Chondrocyte (in vitro differentiated cells): ENCODE measurements around the gene EPHB2. TPM values are rescaled to one million over a fixed set of nuclear protein-coding genes. Genes with fewer than 3 reads are reported as not detected.

ENCODE experiments used
- DNase-seq: peaks from one replicate; pipeline ENCODE4 v3.0.0; 2021; ENCODE audit warnings: mixed read lengths, low spot score
- H3K27ac Mint-ChIP-seq: one replicate; pipeline ENCODE4 v1.8.0; 2021; ENCODE audit warnings: mild to moderate bottlenecking, moderate library complexity, mixed read lengths; ENCODE audit not compliant: unreplicated experiment
- H3K27me3 Mint-ChIP-seq: 2 replicates; pipeline ENCODE4 v1.8.0; 2021; ENCODE audit warnings: low read depth, mixed read lengths
- H3K36me3 Mint-ChIP-seq: 2 replicates; pipeline ENCODE4 v1.8.0; 2021; ENCODE audit warnings: low read depth, mixed read lengths
- H3K4me1 Mint-ChIP-seq: 2 replicates; pipeline ENCODE4 v1.8.0; 2021; ENCODE audit warnings: low read depth, mild to moderate bottlenecking, mixed read lengths
- H3K4me3 Mint-ChIP-seq: one replicate; pipeline ENCODE4 v1.8.0; 2021; ENCODE audit warnings: mild to moderate bottlenecking, moderate library complexity, mixed read lengths; ENCODE audit not compliant: unreplicated experiment
- H3K9me3 Mint-ChIP-seq: 2 replicates; pipeline ENCODE4 v1.8.0; 2021; ENCODE audit warnings: low read depth, mixed read lengths
- CTCF ChIP-seq: fragments of 200-600 bp; sonication (generic); IDR thresholded peaks from 2 replicates; pipeline ENCODE4 v1.5.0; 2021; ENCODE audit warnings: antibody characterized with exemption, mild to moderate bottlenecking, moderate library complexity
- microRNA-seq: library from miRNA; unstranded; fragments of <30 nt; microRNA quantifications from one replicate; pipeline ENCODE4 v1.2.0, GENCODE V29; 2020; ENCODE audit warnings: borderline number of aligned reads
- total RNA-seq: library from RNA; stranded (reverse); gene quantifications from 3 replicates; pipeline ENCODE4 v1.2.1, GENCODE V29; 2021

EPHB2 gene
- total RNA-seq, 1 donor from 2014 or later = 44.6 TPM

- Mint-ChIP-seq H3K27ac (no peak overlapping the region), H3K4me3 (no peak overlapping the region)
Measured at GRCh38 chr1:22966309-22966708, 255.7 kb downstream of the EPHB2 start.

GRCh38 chr1:22967833-22968232 is 257.2 kb downstream of the EPHB2 start:
- H3K27me3 Mint-ChIP-seq = no peaks in the 10 kb centered on the region
- no peak for DNase-seq
- no peak overlapping the region for H3K27ac Mint-ChIP-seq
- peaks cover 21% of the 10 kb centered on the region for H3K4me1 Mint-ChIP-seq
- peaks cover 14% of the 10 kb centered on the region for H3K9me3 Mint-ChIP-seq
- no peak overlapping the region for H3K4me3 Mint-ChIP-seq
- no peak for TF ChIP-seq CTCF
- H3K36me3 Mint-ChIP-seq = peaks cover 3% of the 10 kb centered on the region

More at GRCh38 chr1:22966309-22966708, 255.7 kb downstream of the EPHB2 start:
- DNase-seq = no peak
- Mint-ChIP-seq H3K4me1 (peaks cover 15% of the 10 kb centered on the region), H3K9me3 (peaks cover 14% of the 10 kb centered on the region), H3K27me3 (no peaks in the 10 kb centered on the region), H3K36me3 (peaks cover 3% of the 10 kb centered on the region)
- no peak for TF ChIP-seq CTCF

GRCh38 chr1:22969304-22969709 is 258.7 kb downstream of the EPHB2 start:
- peaks cover 14% of the 10 kb centered on the region for H3K9me3 Mint-ChIP-seq
- peak overlapping the region; percentile 78 for H3K27ac Mint-ChIP-seq
- TF ChIP-seq CTCF = no peak
- DNase-seq = no peak
- H3K27me3 Mint-ChIP-seq = no peaks in the 10 kb centered on the region
- H3K4me3 Mint-ChIP-seq = no peak overlapping the region
- peaks cover 21% of the 10 kb centered on the region for H3K4me1 Mint-ChIP-seq
- H3K36me3 Mint-ChIP-seq = peaks cover 3% of the 10 kb centered on the region

- no peak for DNase-seq
- Mint-ChIP-seq H3K9me3 (peaks cover 14% of the 10 kb centered on the region), H3K36me3 (peaks cover 3% of the 10 kb centered on the region), H3K27me3 (no peaks in the 10 kb centered on the region), H3K4me1 (peaks cover 21% of the 10 kb centered on the region), H3K4me3 (no peak overlapping the region), H3K27ac (no peak overlapping the region)
- no peak for TF ChIP-seq CTCF
Measured at GRCh38 chr1:22970096-22970495, 259.5 kb downstream of the EPHB2 start.

Small RNA genes lying within 50 kb of the gene (microRNA-seq; reads per million reads assigned to microRNA genes)
- gene MIR4253 (not detected), gene MIR4684 (not detected)

Other genes with a start within 250 kb of the EPHB2 start
- gene EPHA8, start 147.3 kb upstream of the EPHB2 start, total RNA-seq = 0.46 TPM in 1 of 3 replicates, not detected in the others
- not detected in 3 replicates for gene C1QA, start 74.2 kb upstream of the EPHB2 start, total RNA-seq
- not detected in 3 replicates for gene C1QC, start 67.2 kb upstream of the EPHB2 start, total RNA-seq
- gene C1QB, start 57.6 kb upstream of the EPHB2 start, total RNA-seq = not detected in 3 replicates